Mesenchymal stem cell (in vitro differentiated cells and primary cell): ENCODE data around the gene DCLK1.
A peak's percentile ranks its signal among the peaks of the same experiment; 100 is the strongest.

Experiments used
- DNase-seq: peaks from one replicate; pipeline ENCODE4 v3.0.0-alpha.2; 2013
- H2AFZ ChIP-seq: one replicate; pipeline ENCODE4 v1.6.1; 2013; ENCODE audit warnings: low read depth, mild to moderate bottlenecking, control low read depth, inconsistent platforms, low read length, moderate library complexity
- H2AK5ac ChIP-seq: 2 replicates; pipeline ENCODE4 v1.6.1; 2013; ENCODE audit warnings: low read length, moderate library complexity, mild to moderate bottlenecking, inconsistent platforms; ENCODE audit not compliant: severe bottlenecking
- H2BK120ac ChIP-seq: one replicate; pipeline ENCODE4 v1.6.1; 2013; ENCODE audit warnings: low read depth, mild to moderate bottlenecking, inconsistent platforms, low read length, moderate library complexity
- H2BK12ac ChIP-seq, 2 experiments: one replicate each; pipeline ENCODE4 v1.6.1; 2013; ENCODE audit warnings: inconsistent platforms in 2 of 2, low read length in 2 of 2, mild to moderate bottlenecking in 2 of 2, moderate library complexity in 2 of 2, control low read depth in 1 of 2
- H2BK15ac ChIP-seq: one replicate; pipeline ENCODE4 v1.6.1; 2013; ENCODE audit warnings: mild to moderate bottlenecking, low read depth, inconsistent platforms; ENCODE audit not compliant: poor library complexity, severe bottlenecking
- H2BK5ac ChIP-seq: 2 replicates; pipeline ENCODE4 v1.6.1; 2013; ENCODE audit warnings: low read depth, mild to moderate bottlenecking, low read length, control low read depth, inconsistent platforms; ENCODE audit not compliant: poor library complexity, severe bottlenecking
- H3K14ac ChIP-seq, 2 experiments: one replicate each; pipeline ENCODE4 v1.6.1; 2013; ENCODE audit warnings: inconsistent platforms in 2 of 2, low read length in 2 of 2, control low read depth in 1 of 2, mild to moderate bottlenecking in 1 of 2, moderate library complexity in 1 of 2
- H3K18ac ChIP-seq, 2 experiments: one replicate each; pipeline ENCODE4 v1.6.1; 2013; ENCODE audit warnings: inconsistent platforms in 2 of 2, low read length in 2 of 2, control low read depth in 1 of 2, low read depth in 1 of 2, mild to moderate bottlenecking in 1 of 2
- H3K23ac ChIP-seq, 2 experiments: one replicate each; pipeline ENCODE4 v1.6.1; 2013; ENCODE audit warnings: inconsistent platforms in 2 of 2, low read length in 2 of 2, mild to moderate bottlenecking in 2 of 2, moderate library complexity in 2 of 2, control low read depth in 1 of 2
- H3K27ac ChIP-seq: 2 replicates; pipeline ENCODE4 v1.5.1; 2013; ENCODE audit warnings: mild to moderate bottlenecking, moderate library complexity, low read length, control low read depth, inconsistent platforms; ENCODE audit not compliant: poor library complexity, severe bottlenecking
- H3K27me3 ChIP-seq, 2 experiments: 2 replicates each; pipeline versions ENCODE4 v1.6.1 to v1.7.0; 2013; ENCODE audit warnings: low read length in 2 of 2, mild to moderate bottlenecking in 2 of 2, moderate library complexity in 2 of 2, control low read depth in 1 of 2, inconsistent platforms in 1 of 2; ENCODE audit not compliant: control insufficient read depth in 1 of 2, insufficient read depth in 1 of 2
- H3K36me3 ChIP-seq, 2 experiments: 2 replicates each; pipeline versions ENCODE4 v1.6.1 to v1.7.0; 2013; ENCODE audit warnings: low read length in 2 of 2, control low read depth in 1 of 2, inconsistent platforms in 1 of 2, low read depth in 1 of 2, mild to moderate bottlenecking in 1 of 2; ENCODE audit not compliant: insufficient read depth in 2 of 2, control insufficient read depth in 1 of 2
- H3K4ac ChIP-seq, 2 experiments: one replicate each; pipeline ENCODE4 v1.6.1; 2013; ENCODE audit warnings: inconsistent platforms in 2 of 2, low read length in 2 of 2, mild to moderate bottlenecking in 2 of 2, moderate library complexity in 2 of 2, control low read depth in 1 of 2, low read depth in 1 of 2
- H3K4me1 ChIP-seq: 2 replicates; pipeline ENCODE4 v1.6.1; 2013; ENCODE audit warnings: low read depth, low read length, control low read depth; ENCODE audit not compliant: control insufficient read depth, insufficient read depth
- H3K4me2 ChIP-seq: 2 replicates; pipeline ENCODE4 v1.6.1; 2013; ENCODE audit warnings: low read length, mild to moderate bottlenecking, inconsistent platforms; ENCODE audit not compliant: poor library complexity, severe bottlenecking
- H3K4me3 ChIP-seq, 2 experiments: 2 replicates each; pipeline versions ENCODE4 v1.5.1 to v1.7.0; 2013; ENCODE audit warnings: low read length in 2 of 2, mild to moderate bottlenecking in 2 of 2, control low read depth in 1 of 2, low read depth in 1 of 2; ENCODE audit not compliant: insufficient read depth in 1 of 2
- H3K79me1 ChIP-seq: replicated peaks from 2 replicates; pipeline ENCODE4 v1.6.1; 2013; ENCODE audit warnings: mild to moderate bottlenecking, control low read depth, low read length, inconsistent platforms; ENCODE audit not compliant: poor library complexity, severe bottlenecking
- H3K9ac ChIP-seq: 2 replicates; pipeline ENCODE4 v1.7.0; 2013; ENCODE audit warnings: mild to moderate bottlenecking, low read length, moderate library complexity
- H3K9me3 ChIP-seq: 2 replicates; pipeline ENCODE4 v1.7.0; 2013; ENCODE audit warnings: mild to moderate bottlenecking, low read length; ENCODE audit not compliant: control insufficient read depth
- H4K8ac ChIP-seq: one replicate; pipeline ENCODE4 v1.6.1; 2013; ENCODE audit warnings: inconsistent platforms, mild to moderate bottlenecking, low read length, moderate library complexity
- H4K91ac ChIP-seq: one replicate; pipeline ENCODE4 v1.6.1; 2013; ENCODE audit warnings: mild to moderate bottlenecking, low read length, inconsistent platforms
- WGBS: methylation state at CpG from one replicate; pipeline ENCODE4 v1.1.7; 2013; ENCODE audit warnings: mixed read lengths; 5-methylcytosine and 5-hydroxymethylcytosine counted together

The DCLK1 gene

DNA sequence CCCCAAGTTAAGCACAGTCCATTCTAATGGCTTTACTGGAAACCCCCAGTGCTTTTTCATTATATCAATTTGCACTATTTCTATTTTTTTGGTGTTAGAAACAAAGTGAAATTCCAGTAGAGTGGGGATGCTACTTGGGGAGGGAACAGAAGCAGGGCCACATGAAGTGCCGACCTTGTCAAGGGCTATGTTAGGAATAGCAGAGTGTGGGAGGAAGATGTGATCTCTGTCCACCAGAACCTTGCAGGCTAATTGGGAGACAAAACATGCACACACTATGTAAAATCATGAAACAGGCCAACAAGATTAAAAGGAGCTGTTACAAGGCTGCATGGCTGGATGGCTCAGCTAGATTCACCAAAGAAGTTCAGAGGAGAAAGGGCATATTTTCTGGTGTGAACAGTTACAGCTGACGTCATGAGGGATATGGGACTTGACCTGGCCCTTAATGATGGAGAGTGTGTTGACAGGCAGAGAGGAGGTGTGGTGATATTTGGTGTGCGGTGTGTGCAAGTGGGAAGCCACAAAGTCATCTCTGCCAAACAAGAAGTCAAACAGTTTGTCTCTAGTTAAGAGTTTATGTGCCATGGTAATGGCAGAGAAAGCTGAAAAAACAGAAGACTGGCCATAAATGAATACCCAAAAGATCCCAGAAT, 336.3 kb downstream of the DCLK1 start:
- no peaks in the 10 kb centered on the region for H3K79me1 ChIP-seq
- H2BK120ac ChIP-seq, result no peak overlapping the region
- WGBS, result 83% methylated on average over 3 of the region's 3 CpGs
- no peak overlapping the region for H2BK15ac ChIP-seq
- H4K8ac ChIP-seq, result no peak overlapping the region
- H3K4ac ChIP-seq, result no peak overlapping the region
- H3K18ac ChIP-seq, result no peak overlapping the region
- peaks cover 0 to 10% of the 10 kb centered on the region in 2 experiments for H3K36me3 ChIP-seq
- no peaks in the 10 kb centered on the region for H3K27me3 ChIP-seq
- no peak overlapping the region for H3K23ac ChIP-seq
- no peak overlapping the region for H3K9ac ChIP-seq
- no peak overlapping the region for H3K4me3 ChIP-seq
- no peak overlapping the region for H2BK12ac ChIP-seq
- H2AK5ac ChIP-seq, result no peak overlapping the region
- no peak for DNase-seq
- H3K9me3 ChIP-seq, result no peaks in the 10 kb centered on the region
- H3K4me1 ChIP-seq, result no peaks in the 10 kb centered on the region
- H3K14ac ChIP-seq, result no peak overlapping the region
- no peak overlapping the region for H3K27ac ChIP-seq
- no peak overlapping the region for H4K91ac ChIP-seq
- H2AFZ ChIP-seq, result no peak overlapping the region
- no peak overlapping the region for H3K4me2 ChIP-seq
- no peak overlapping the region for H2BK5ac ChIP-seq

DNA sequence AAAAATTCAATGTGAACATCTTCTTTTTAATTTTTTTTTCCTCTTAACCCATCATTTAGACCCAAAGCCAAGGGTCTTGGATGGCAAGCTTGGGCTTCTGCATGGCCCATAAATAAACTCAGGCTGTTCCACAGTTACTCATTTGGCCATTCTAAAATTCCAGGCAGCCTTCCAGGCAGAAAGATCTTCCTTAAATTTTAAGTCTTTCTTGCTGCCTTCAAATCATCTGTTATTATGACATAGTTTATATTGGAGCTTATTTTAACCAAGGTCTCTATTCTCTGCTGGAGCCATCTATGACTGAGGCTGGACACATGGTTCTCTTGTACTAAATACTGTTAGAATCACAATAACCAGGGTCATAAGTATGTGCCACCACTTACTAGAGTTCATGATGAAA, 337.4 kb downstream of the DCLK1 start:
- Histone ChIP-seq H3K23ac (no peak overlapping the region), H3K4me3 (no peak overlapping the region), H3K18ac (no peak overlapping the region), H3K4me2 (no peak overlapping the region), H4K8ac (no peak overlapping the region), H2AK5ac (no peak overlapping the region), H3K9me3 (no peaks in the 10 kb centered on the region), H2AFZ (no peak overlapping the region), H2BK5ac (no peak overlapping the region), H3K27me3 (no peaks in the 10 kb centered on the region), H2BK15ac (no peak overlapping the region), H3K27ac (no peak overlapping the region), H4K91ac (no peak overlapping the region), H3K14ac (no peak overlapping the region), H3K36me3 (peaks cover 0 to 12% of the 10 kb centered on the region in 2 experiments), H2BK120ac (no peak overlapping the region), H3K9ac (no peak overlapping the region), H2BK12ac (no peak overlapping the region), H3K4ac (no peak overlapping the region), H3K4me1 (no peaks in the 10 kb centered on the region), H3K79me1 (no peaks in the 10 kb centered on the region)
- DNase-seq, result no peak

DNA sequence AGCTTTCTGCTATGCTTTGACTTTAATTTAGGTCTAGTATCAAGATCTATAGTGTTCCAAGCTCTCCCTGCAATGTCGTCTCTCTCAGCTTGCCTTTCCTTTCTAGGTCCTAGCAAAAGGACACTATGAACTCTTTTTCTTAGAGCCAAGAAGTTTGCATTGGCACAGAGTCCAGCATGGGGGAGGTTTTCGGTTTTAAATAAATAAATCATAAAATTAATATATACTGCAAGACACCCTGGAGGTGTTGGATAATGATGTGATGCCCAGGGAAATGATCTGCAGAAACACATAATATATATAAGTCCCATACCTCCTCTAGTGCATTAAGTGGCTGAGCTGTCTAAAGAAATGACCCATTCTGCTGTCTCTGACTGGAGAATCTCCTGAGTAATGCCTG, 338.3 kb downstream of the DCLK1 start:
- no peaks in the 10 kb centered on the region for H3K4me1 ChIP-seq
- H3K27ac ChIP-seq, result no peak overlapping the region
- no peak overlapping the region for H3K9ac ChIP-seq
- H2AK5ac ChIP-seq, result no peak overlapping the region
- no peak overlapping the region for H3K4me3 ChIP-seq
- H3K4me2 ChIP-seq, result no peak overlapping the region
- H3K9me3 ChIP-seq, result no peaks in the 10 kb centered on the region
- H3K18ac ChIP-seq, result no peak overlapping the region
- no peak overlapping the region for H2BK12ac ChIP-seq
- DNase-seq, result no peak
- no peak overlapping the region for H3K4ac ChIP-seq
- no peak overlapping the region for H3K14ac ChIP-seq
- no peaks in the 10 kb centered on the region for H3K27me3 ChIP-seq
- no peak overlapping the region for H2BK120ac ChIP-seq
- no peaks in the 10 kb centered on the region for H3K79me1 ChIP-seq
- H4K91ac ChIP-seq, result no peak overlapping the region
- H3K23ac ChIP-seq, result no peak overlapping the region
- peaks cover 0 to 13% of the 10 kb centered on the region in 2 experiments for H3K36me3 ChIP-seq
- H2BK5ac ChIP-seq, result no peak overlapping the region
- no peak overlapping the region for H2BK15ac ChIP-seq
- H4K8ac ChIP-seq, result no peak overlapping the region
- H2AFZ ChIP-seq, result no peak overlapping the region
- 85% methylated on average over 1 of the region's 2 CpGs for WGBS

DNA sequence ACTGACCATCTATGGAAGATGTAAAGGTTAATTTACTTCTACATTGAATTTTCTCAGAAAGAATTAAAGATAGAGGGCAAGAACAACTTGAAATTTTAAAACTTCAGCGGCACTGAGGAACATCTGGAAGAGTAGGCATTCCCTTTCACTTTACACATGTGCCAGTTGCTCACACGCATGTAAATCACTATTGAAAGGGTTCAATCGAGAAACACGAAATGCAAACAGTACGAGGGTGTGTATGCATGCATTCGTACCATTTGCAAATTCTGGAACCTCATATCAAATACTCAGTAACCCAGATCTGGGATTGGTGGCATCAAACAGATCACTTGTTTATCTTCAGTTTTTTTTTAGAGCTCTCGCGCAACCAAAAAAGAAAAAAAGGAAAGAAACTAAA, 339.2 kb downstream of the DCLK1 start:
- Histone ChIP-seq H2AFZ (no peak overlapping the region), H3K9me3 (no peaks in the 10 kb centered on the region), H3K14ac (no peak overlapping the region), H3K9ac (peak overlapping the region; percentile 67), H2BK15ac (no peak overlapping the region), H4K8ac (no peak overlapping the region), H2BK5ac (no peak overlapping the region), H2BK120ac (no peak overlapping the region), H3K27me3 (no peaks in the 10 kb centered on the region), H3K4me1 (no peaks in the 10 kb centered on the region), H3K4me2 (no peak overlapping the region), H3K36me3 (peaks cover 0 to 16% of the 10 kb centered on the region in 2 experiments), H2BK12ac (no peak overlapping the region), H3K4ac (no peak overlapping the region), H3K27ac (no peak overlapping the region), H3K23ac (no peak overlapping the region), H3K18ac (no peak overlapping the region), H4K91ac (no peak overlapping the region), H2AK5ac (no peak overlapping the region), H3K4me3 (no peak overlapping the region), H3K79me1 (no peaks in the 10 kb centered on the region)
- DNase-seq, result no peak
- WGBS, result 91% methylated on average over 6 of the region's 8 CpGs
